ENCODE results near the gene ZNF236. TPM values are rescaled to one million over a fixed set of nuclear protein-coding genes. Genes with fewer than 3 reads are reported as not detected.
A peak's percentile ranks its signal among the peaks of the same experiment; 100 is the strongest.
"Not testable (repeated sequence)": the region's sequence is repeated elsewhere in the genome, so short reads cannot be mapped to it uniquely, and the experiment has no call there.

ZNF236 gene
- polyA plus RNA-seq, 10 donors: 4.8 to 9.0 (median 6.5) TPM

- peak in 1 of 3 donors; percentile 61 for DNase-seq
Measured at GRCh38 chr18:76988031-76988826, 165.9 kb downstream of the ZNF236 start.

- no peak for DNase-seq
Measured at GRCh38 chr18:76988827-76989646, 166.7 kb downstream of the ZNF236 start.

GRCh38 chr18:76989647-76990190 lies 167.4 kb downstream of the ZNF236 start:
- DNase-seq: no peak

GRCh38 chr18:76990343-76991020 lies 168.1 kb downstream of the ZNF236 start:
- not testable (repeated sequence) for DNase-seq

GRCh38 chr18:76991021-76991688 lies 168.8 kb downstream of the ZNF236 start:
- DNase-seq: no peak

GRCh38 chr18:76992226-76993084 lies 170.1 kb downstream of the ZNF236 start:
- no peak for DNase-seq

- no peak for DNase-seq
Measured at GRCh38 chr18:76993085-76993382, 170.7 kb downstream of the ZNF236 start.

GRCh38 chr18:76993573-76993972 lies 171.2 kb downstream of the ZNF236 start:
- DNase-seq: no peak

- DNase-seq: no peak
Measured at GRCh38 chr18:76994086-76994654, 171.8 kb downstream of the ZNF236 start.

- DNase-seq: no peak
Measured at GRCh38 chr18:76995896-76996295, 173.5 kb downstream of the ZNF236 start.

GRCh38 chr18:76996429-76996828 lies 174.1 kb downstream of the ZNF236 start:
- peak in 1 of 3 donors; percentile 25 for DNase-seq

GRCh38 chr18:76997951-76998808 lies 175.8 kb downstream of the ZNF236 start:
- no peak for DNase-seq

GRCh38 chr18:76999077-76999476 lies 176.7 kb downstream of the ZNF236 start:
- DNase-seq: no peak

- peak in 2 of 3 donors; percentile 70 to 82 for DNase-seq
Measured at GRCh38 chr18:77000527-77000926, 178.2 kb downstream of the ZNF236 start.

GRCh38 chr18:77001041-77001440 lies 178.7 kb downstream of the ZNF236 start:
- DNase-seq: no peak

GRCh38 chr18:77001979-77002378 lies 179.6 kb downstream of the ZNF236 start:
- no peak for DNase-seq

- no peak for DNase-seq
Measured at GRCh38 chr18:77002496-77002895, 180.1 kb downstream of the ZNF236 start.

GRCh38 chr18:77003316-77003715 lies 181.0 kb downstream of the ZNF236 start:
- no peak for DNase-seq

All from muscle of back (tissue), 11 donors.